H1 (cell line): ENCODE data around the gene STX4. TPM values are rescaled to one million over a fixed set of nuclear protein-coding genes. Genes with fewer than 3 reads are reported as not detected.

Experiments
- CBX8 ChIP-seq: fragments of 300-800, 300-1000 bp; sonication (generic); IDR thresholded peaks from 2 replicates; pipeline ENCODE4 v1.7.1; 2016; ENCODE audit warnings: low read depth, low read length, borderline replicate concordance
- CEBPB ChIP-seq: IDR thresholded peaks from 2 replicates; pipeline ENCODE4 v1.6.1; 2012; ENCODE audit warnings: low read depth, low read length
- EZH2 ChIP-seq: fragments of 200-600 bp; sonication (generic); IDR thresholded peaks from 2 replicates; pipeline ENCODE4 v1.7.1; 2012; ENCODE audit warnings: low read depth, mild to moderate bottlenecking, moderate library complexity, low read length, inconsistent platforms; ENCODE audit not compliant: severe bottlenecking
- SAP30 ChIP-seq: fragments of 300-600 bp; sonication (generic); IDR thresholded peaks from 2 replicates; pipeline ENCODE4 v1.7.1; 2012; ENCODE audit warnings: low read length, moderate library complexity, mild to moderate bottlenecking, inconsistent platforms; ENCODE audit not compliant: insufficient read depth, insufficient replicate concordance
- SP1 ChIP-seq: IDR thresholded peaks from 2 replicates; pipeline ENCODE4 v1.6.1; 2011; ENCODE audit warnings: low read depth, low read length
- SUZ12 ChIP-seq: fragments of 200-600 bp; sonication (generic); IDR thresholded peaks from 2 replicates; pipeline ENCODE4 v1.6.1; 2012; ENCODE audit warnings: mild to moderate bottlenecking, inconsistent platforms, low read length, moderate library complexity, mixed read lengths
- TCF12 ChIP-seq: IDR thresholded peaks from 2 replicates; pipeline ENCODE4 v1.6.1; 2011; ENCODE audit warnings: low read depth, mild to moderate bottlenecking, low read length
- polyA plus RNA-seq, 7 experiments: library from polyadenylated mRNA; depleted of rRNA in 3 of 7; stranded (reverse) in 5 of 7; unstranded in 2 of 7; fragments of >200 nt in 5 of 7; fragments of 200-250 nt in 2 of 7; gene quantifications; 1 replicate in 5 of 7; 2 replicates in 1 of 7; 4 replicates in 1 of 7; pipeline versions ENCODE4 v1.2.1 to v1.2.3, GENCODE V29; 2011 to 2013; ENCODE audit warnings: missing spikeins in 2 of 7, mixed read lengths in 2 of 7
- total RNA-seq: library from RNA; stranded (reverse); fragmentation: NEBNext Ultra II Directional; extraction: Animal tissue kit (Norgen Biotek cat#: 25700); gene quantifications from 2 replicates; pipeline ENCODE4 v1.2.1, GENCODE V29; 2021

STX4 gene
- total and polyA plus RNA-seq, 2 of the 8 experiments (the other 6 are each of a cell fraction or from before 2014, with no cell fraction given) = 25.8 to 32.3 TPM

- no peak for TF ChIP-seq CBX8
- TF ChIP-seq CEBPB = no peak
- TF ChIP-seq TCF12 = no peak
- no peak for TF ChIP-seq SUZ12
- no peak for TF ChIP-seq SAP30
- TF ChIP-seq SP1 = no peak
- TF ChIP-seq EZH2 = no peak
These were observed 10.6 kb downstream of the STX4 start (continued) for GRCh38 chr16:31043898-31044481.
